HEK293 (cell line): ENCODE results near the gene SMIM38.

Experiments used
- CTCF ChIA-PET: fragments of 350-600 bp; formaldehyde crosslinking; extraction: SDS; loops from one replicate; lab custom pipeline; 2021; ENCODE audit warnings: antibody characterized with exemption; lab: Yijun Ruan, JAX
- POLR2A ChIA-PET: fragments of 300-600 bp; formaldehyde crosslinking; extraction: SDS; loops from one replicate; lab custom pipeline; 2020; ENCODE audit warnings: antibody characterized with exemption, inconsistent platforms; lab: Yijun Ruan, JAX
- H3K27ac ChIP-seq: fragments of 200-500 bp; sonication (Bioruptor generic); 2 replicates; pipeline ENCODE4 v1.5.1; 2014; ENCODE audit warnings: low read depth, low read length, control low read depth, inconsistent platforms; ENCODE audit errors: extremely low read depth
- H3K36me3 ChIP-seq, 2 experiments: fragments of 200-500 bp in 1 of 2; sonication (Bioruptor generic) in 1 of 2; 1 replicate in 1 of 2; 2 replicates in 1 of 2; pipeline ENCODE4 v1.5.1; 2014 to 2017; ENCODE audit warnings: inconsistent platforms in 2 of 2, low read length in 2 of 2; ENCODE audit not compliant: control insufficient read depth in 2 of 2, insufficient read depth in 1 of 2
- H3K4me1 ChIP-seq: fragments of 200-500 bp; sonication (Bioruptor generic); 2 replicates; pipeline ENCODE4 v1.5.1; 2014; ENCODE audit warnings: mild to moderate bottlenecking, low read length, inconsistent platforms; ENCODE audit not compliant: control insufficient read depth, insufficient read depth
- H3K4me3 ChIP-seq: 2 replicates; pipeline ENCODE4 v1.5.1; 2011; ENCODE audit warnings: low read depth, mild to moderate bottlenecking, control low read depth, low read length, moderate library complexity
- H3K9me3 ChIP-seq: fragments of 200-500 bp; sonication (Bioruptor generic); 2 replicates; pipeline ENCODE4 v1.5.1; 2014; ENCODE audit warnings: low read depth, low read length, inconsistent platforms; ENCODE audit not compliant: control insufficient read depth, insufficient read depth
- ZBTB17 ChIP-seq: fragments of 450-650 bp; formaldehyde crosslinking; IDR thresholded peaks from 2 replicates; pipeline ENCODE4 v1.5.1; 2016; ENCODE audit warnings: missing biosample characterization, missing genetic modification characterization
- ZNF140 ChIP-seq: fragments of 450-650 bp; formaldehyde crosslinking; IDR thresholded peaks from 2 replicates; pipeline ENCODE4 v1.5.1; 2016; ENCODE audit warnings: missing biosample characterization, missing genetic modification characterization
- ZNF274 ChIP-seq, 2 experiments: fragments of 200-500 bp in 1 of 2; fragments of 450-650 bp in 1 of 2; sonication (Bioruptor generic) in 1 of 2; formaldehyde crosslinking in 1 of 2; IDR thresholded peaks; 2 replicates each; pipeline versions ENCODE4 v1.5.1 to v1.6.1; 2014 to 2016; ENCODE audit warnings: borderline replicate concordance in 1 of 2, inconsistent platforms in 1 of 2, low read length in 1 of 2, missing biosample characterization in 1 of 2, missing genetic modification characterization in 1 of 2
- ZNF391 ChIP-seq: fragments of 450-650 bp; formaldehyde crosslinking; IDR thresholded peaks from 2 replicates; pipeline ENCODE4 v1.5.1; 2016; ENCODE audit warnings: low read depth, missing biosample characterization, missing genetic modification characterization, borderline replicate concordance
- ZNF571 ChIP-seq: fragments of 450-650 bp; formaldehyde crosslinking; IDR thresholded peaks from 2 replicates; pipeline ENCODE4 v1.5.0; 2017; ENCODE audit warnings: missing biosample characterization, missing genetic modification characterization
- ZNF664 ChIP-seq: fragments of 450-650 bp; formaldehyde crosslinking; IDR thresholded peaks from 2 replicates; pipeline ENCODE4 v1.5.1; 2016; ENCODE audit warnings: missing biosample characterization, missing genetic modification characterization
- ZNF701 ChIP-seq: fragments of 450-650 bp; formaldehyde crosslinking; IDR thresholded peaks from 2 replicates; pipeline ENCODE4 v1.5.1; 2016; ENCODE audit warnings: missing biosample characterization, missing genetic modification characterization
- ZNF791 ChIP-seq: fragments of 450-650 bp; formaldehyde crosslinking; IDR thresholded peaks from 2 replicates; pipeline ENCODE4 v1.5.1; 2016; ENCODE audit warnings: missing biosample characterization, missing genetic modification characterization
- ZSCAN16 ChIP-seq: fragments of 450-650 bp; formaldehyde crosslinking; IDR thresholded peaks from 2 replicates; pipeline ENCODE4 v1.5.1; 2016; ENCODE audit warnings: missing biosample characterization, missing genetic modification characterization
- ZSCAN30 ChIP-seq: fragments of 450-650 bp; IDR thresholded peaks from 2 replicates; pipeline ENCODE4 v1.5.1; 2018; ENCODE audit warnings: missing biosample characterization, mild to moderate bottlenecking, missing genetic modification characterization, moderate library complexity
- TF ChIP-seq, protein P1 (sequence below): fragments of 450-650 bp; formaldehyde crosslinking; IDR thresholded peaks from 2 replicates; pipeline ENCODE4 v1.5.1; 2016; ENCODE audit warnings: missing biosample characterization, missing genetic modification characterization, low read depth
- TF ChIP-seq, protein P2 (sequence below): fragments of 450-650 bp; formaldehyde crosslinking; IDR thresholded peaks from 2 replicates; pipeline ENCODE4 v1.5.1; 2016; ENCODE audit warnings: missing biosample characterization, missing genetic modification characterization
- TF ChIP-seq, protein P3 (sequence below): fragments of 450-650 bp; formaldehyde crosslinking; IDR thresholded peaks from 2 replicates; pipeline ENCODE4 v1.5.1; 2017; ENCODE audit warnings: missing biosample characterization, missing genetic modification characterization
- TF ChIP-seq, protein P4 (sequence below): fragments of 450-650 bp; formaldehyde crosslinking; IDR thresholded peaks from 2 replicates; pipeline ENCODE4 v1.5.1; 2016; ENCODE audit warnings: missing biosample characterization, missing genetic modification characterization
- TF ChIP-seq, protein P5 (sequence below): fragments of 450-650 bp; formaldehyde crosslinking; IDR thresholded peaks from 2 replicates; pipeline ENCODE4 v1.5.1; 2016; ENCODE audit warnings: missing biosample characterization, missing genetic modification characterization

SMIM38 gene

DNA sequence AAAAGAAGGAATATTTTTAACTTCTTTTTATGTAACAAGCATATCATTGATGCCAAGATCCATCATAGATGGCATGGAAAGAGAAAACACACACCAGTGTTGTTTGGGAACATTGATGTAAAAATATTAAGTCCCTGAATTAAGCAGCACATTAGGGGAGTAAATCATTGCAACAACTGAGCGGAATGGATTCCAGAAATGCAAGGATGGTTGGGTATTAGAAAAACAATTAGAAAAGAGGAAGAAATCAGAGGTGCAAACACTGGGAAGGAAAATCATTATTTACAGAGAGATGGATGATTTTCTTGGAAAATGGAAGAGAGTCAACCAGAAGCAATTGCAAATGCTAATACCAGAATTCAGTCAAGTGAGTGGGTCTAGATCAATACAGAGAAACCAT is 8.1 kb downstream of the SMIM38 start:
- H3K4me1 ChIP-seq: no peaks in the 10 kb centered on the region; the same call in 1 of the 2 replicates
- ChIA-PET CTCF (no interaction called here), POLR2A (no interaction called here)
- H3K27ac ChIP-seq: no peak overlapping the region
- no peaks in the 10 kb centered on the region for H3K36me3 ChIP-seq
- TF ChIP-seq ZNF140 (tag by site-specific recombination) (peak; percentile 79), ZNF791 (tag by site-specific recombination) (no peak)
- H3K9me3 ChIP-seq: no peaks in the 10 kb centered on the region
- H3K4me3 ChIP-seq: no peak overlapping the region

DNA sequence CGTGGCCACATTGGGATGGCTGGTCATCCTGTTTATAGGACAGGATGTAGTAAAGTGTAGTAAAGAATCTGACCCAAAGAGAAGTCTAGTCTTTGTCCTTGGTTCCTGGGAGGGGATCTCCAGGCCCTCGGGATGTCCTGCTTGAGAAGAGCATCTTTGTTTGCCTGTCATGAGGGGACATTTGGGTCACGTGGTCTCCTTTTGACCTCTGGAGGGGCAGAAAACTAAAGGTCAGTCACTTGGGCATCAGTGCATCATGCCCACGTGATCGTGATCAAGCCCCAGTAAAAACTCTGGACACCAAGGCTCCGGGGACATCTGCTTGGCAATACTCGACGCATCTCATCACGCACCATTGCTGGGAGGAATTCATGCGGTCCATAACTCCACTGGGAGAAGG is 9.1 kb downstream of the SMIM38 start:
- no peaks in the 10 kb centered on the region; the same call in 1 of the 2 replicates for H3K4me1 ChIP-seq
- POLR2A ChIA-PET: no interaction called here
- H3K27ac ChIP-seq: no peak overlapping the region
- no peak overlapping the region for H3K4me3 ChIP-seq
- TF ChIP-seq ZSCAN30 (no peak), ZNF701 (tag by site-specific recombination) (no peak), ZSCAN16 (no peak), ZNF391 (no peak), ZBTB17 (no peak), ZNF664 (tag by site-specific recombination) (no peak), ZNF274 (IDR thresholded peaks at IDR 0.05; ENCODE audit: low read length) (no peak), ZNF274 (tag by site-specific recombination; IDR thresholded peaks at IDR 0.05; ENCODE audit: borderline replicate concordance) (no peak), ZNF571 (tag by site-specific recombination) (no peak)
- TF ChIP-seq, protein P1, sequence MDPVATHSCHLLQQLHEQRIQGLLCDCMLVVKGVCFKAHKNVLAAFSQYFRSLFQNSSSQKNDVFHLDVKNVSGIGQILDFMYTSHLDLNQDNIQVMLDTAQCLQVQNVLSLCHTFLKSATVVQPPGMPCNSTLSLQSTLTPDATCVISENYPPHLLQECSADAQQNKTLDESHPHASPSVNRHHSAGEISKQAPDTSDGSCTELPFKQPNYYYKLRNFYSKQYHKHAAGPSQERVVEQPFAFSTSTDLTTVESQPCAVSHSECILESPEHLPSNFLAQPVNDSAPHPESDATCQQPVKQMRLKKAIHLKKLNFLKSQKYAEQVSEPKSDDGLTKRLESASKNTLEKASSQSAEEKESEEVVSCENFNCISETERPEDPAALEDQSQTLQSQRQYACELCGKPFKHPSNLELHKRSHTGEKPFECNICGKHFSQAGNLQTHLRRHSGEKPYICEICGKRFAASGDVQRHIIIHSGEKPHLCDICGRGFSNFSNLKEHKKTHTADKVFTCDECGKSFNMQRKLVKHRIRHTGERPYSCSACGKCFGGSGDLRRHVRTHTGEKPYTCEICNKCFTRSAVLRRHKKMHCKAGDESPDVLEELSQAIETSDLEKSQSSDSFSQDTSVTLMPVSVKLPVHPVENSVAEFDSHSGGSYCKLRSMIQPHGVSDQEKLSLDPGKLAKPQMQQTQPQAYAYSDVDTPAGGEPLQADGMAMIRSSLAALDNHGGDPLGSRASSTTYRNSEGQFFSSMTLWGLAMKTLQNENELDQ: no peak
- TF ChIP-seq, protein P2, sequence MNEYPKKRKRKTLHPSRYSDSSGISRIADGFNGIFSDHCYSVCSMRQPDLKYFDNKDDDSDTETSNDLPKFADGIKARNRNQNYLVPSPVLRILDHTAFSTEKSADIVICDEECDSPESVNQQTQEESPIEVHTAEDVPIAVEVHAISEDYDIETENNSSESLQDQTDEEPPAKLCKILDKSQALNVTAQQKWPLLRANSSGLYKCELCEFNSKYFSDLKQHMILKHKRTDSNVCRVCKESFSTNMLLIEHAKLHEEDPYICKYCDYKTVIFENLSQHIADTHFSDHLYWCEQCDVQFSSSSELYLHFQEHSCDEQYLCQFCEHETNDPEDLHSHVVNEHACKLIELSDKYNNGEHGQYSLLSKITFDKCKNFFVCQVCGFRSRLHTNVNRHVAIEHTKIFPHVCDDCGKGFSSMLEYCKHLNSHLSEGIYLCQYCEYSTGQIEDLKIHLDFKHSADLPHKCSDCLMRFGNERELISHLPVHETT (tag by site-specific recombination): no peak
- TF ChIP-seq, protein P3, sequence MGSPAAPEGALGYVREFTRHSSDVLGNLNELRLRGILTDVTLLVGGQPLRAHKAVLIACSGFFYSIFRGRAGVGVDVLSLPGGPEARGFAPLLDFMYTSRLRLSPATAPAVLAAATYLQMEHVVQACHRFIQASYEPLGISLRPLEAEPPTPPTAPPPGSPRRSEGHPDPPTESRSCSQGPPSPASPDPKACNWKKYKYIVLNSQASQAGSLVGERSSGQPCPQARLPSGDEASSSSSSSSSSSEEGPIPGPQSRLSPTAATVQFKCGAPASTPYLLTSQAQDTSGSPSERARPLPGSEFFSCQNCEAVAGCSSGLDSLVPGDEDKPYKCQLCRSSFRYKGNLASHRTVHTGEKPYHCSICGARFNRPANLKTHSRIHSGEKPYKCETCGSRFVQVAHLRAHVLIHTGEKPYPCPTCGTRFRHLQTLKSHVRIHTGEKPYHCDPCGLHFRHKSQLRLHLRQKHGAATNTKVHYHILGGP: no peak
- TF ChIP-seq, protein P4, sequence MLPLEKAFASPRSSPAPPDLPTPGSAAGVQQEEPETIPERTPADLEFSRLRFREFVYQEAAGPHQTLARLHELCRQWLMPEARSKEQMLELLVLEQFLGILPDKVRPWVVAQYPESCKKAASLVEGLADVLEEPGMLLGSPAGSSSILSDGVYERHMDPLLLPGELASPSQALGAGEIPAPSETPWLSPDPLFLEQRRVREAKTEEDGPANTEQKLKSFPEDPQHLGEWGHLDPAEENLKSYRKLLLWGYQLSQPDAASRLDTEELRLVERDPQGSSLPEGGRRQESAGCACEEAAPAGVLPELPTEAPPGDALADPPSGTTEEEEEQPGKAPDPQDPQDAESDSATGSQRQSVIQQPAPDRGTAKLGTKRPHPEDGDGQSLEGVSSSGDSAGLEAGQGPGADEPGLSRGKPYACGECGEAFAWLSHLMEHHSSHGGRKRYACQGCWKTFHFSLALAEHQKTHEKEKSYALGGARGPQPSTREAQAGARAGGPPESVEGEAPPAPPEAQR (tag by site-specific recombination): no peak
- TF ChIP-seq, protein P5, sequence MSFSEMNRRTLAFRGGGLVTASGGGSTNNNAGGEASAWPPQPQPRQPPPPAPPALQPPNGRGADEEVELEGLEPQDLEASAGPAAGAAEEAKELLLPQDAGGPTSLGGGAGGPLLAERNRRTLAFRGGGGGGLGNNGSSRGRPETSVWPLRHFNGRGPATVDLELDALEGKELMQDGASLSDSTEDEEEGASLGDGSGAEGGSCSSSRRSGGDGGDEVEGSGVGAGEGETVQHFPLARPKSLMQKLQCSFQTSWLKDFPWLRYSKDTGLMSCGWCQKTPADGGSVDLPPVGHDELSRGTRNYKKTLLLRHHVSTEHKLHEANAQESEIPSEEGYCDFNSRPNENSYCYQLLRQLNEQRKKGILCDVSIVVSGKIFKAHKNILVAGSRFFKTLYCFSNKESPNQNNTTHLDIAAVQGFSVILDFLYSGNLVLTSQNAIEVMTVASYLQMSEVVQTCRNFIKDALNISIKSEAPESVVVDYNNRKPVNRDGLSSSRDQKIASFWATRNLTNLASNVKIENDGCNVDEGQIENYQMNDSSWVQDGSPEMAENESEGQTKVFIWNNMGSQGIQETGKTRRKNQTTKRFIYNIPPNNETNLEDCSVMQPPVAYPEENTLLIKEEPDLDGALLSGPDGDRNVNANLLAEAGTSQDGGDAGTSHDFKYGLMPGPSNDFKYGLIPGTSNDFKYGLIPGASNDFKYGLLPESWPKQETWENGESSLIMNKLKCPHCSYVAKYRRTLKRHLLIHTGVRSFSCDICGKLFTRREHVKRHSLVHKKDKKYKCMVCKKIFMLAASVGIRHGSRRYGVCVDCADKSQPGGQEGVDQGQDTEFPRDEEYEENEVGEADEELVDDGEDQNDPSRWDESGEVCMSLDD (tag by site-specific recombination): no peak
- no peaks in the 10 kb centered on the region for H3K36me3 ChIP-seq
- H3K9me3 ChIP-seq: no peaks in the 10 kb centered on the region
- CTCF ChIA-PET: no interaction called here
